Activated naive CD8-positive, alpha-beta T cell (primary cell): ENCODE measurements around the gene HNRNPM.

Source experiments
- H3K27ac Mint-ChIP-seq: one replicate; pipeline ENCODE4 v1.8.0; 2021; ENCODE audit warnings: mixed read lengths
- H3K27me3 Mint-ChIP-seq: one replicate; pipeline ENCODE4 v1.8.0; 2021; ENCODE audit warnings: mixed read lengths
- H3K36me3 Mint-ChIP-seq: one replicate; pipeline ENCODE4 v1.8.0; 2021; ENCODE audit warnings: mixed read lengths
- H3K4me1 Mint-ChIP-seq: one replicate; pipeline ENCODE4 v1.8.0; 2021; ENCODE audit warnings: low read depth, mixed read lengths
- H3K4me3 Mint-ChIP-seq: one replicate; pipeline ENCODE4 v1.8.0; 2021; ENCODE audit warnings: mild to moderate bottlenecking, mixed read lengths
- H3K9me3 Mint-ChIP-seq: one replicate; pipeline ENCODE4 v1.8.0; 2021; ENCODE audit warnings: low read depth, mixed read lengths

HNRNPM gene

GRCh38 chr19:8446061-8446709 is 1.4 kb downstream of the HNRNPM start:
- Mint-ChIP-seq H3K4me3 (peak overlapping the region; percentile 92), H3K27me3 (no peaks in the 10 kb centered on the region), H3K4me1 (peaks cover 43% of the 10 kb centered on the region), H3K36me3 (peaks cover 7% of the 10 kb centered on the region), H3K9me3 (no peaks in the 10 kb centered on the region), H3K27ac (peak overlapping the region; percentile 92)

- Mint-ChIP-seq H3K36me3 (peaks cover 11% of the 10 kb centered on the region), H3K9me3 (no peaks in the 10 kb centered on the region), H3K27me3 (no peaks in the 10 kb centered on the region), H3K4me3 (peak overlapping the region; percentile 69), H3K4me1 (peaks cover 73% of the 10 kb centered on the region), H3K27ac (no peak overlapping the region)
These were observed 5.1 kb downstream of the HNRNPM start for GRCh38 chr19:8449830-8450229.

GRCh38 chr19:8451377-8451776 is 6.6 kb downstream of the HNRNPM start:
- no peaks in the 10 kb centered on the region for H3K27me3 Mint-ChIP-seq
- H3K36me3 Mint-ChIP-seq, result peaks cover 9% of the 10 kb centered on the region
- H3K9me3 Mint-ChIP-seq, result no peaks in the 10 kb centered on the region
- peaks cover 83% of the 10 kb centered on the region for H3K4me1 Mint-ChIP-seq
- H3K4me3 Mint-ChIP-seq, result peak overlapping the region; percentile 50
- no peak overlapping the region for H3K27ac Mint-ChIP-seq

- no peaks in the 10 kb centered on the region for H3K27me3 Mint-ChIP-seq
- H3K4me3 Mint-ChIP-seq, result peak overlapping the region; percentile 50
- H3K27ac Mint-ChIP-seq, result peak overlapping the region; percentile 29
These were observed 7.1 kb downstream of the HNRNPM start for GRCh38 chr19:8451885-8452284.

GRCh38 chr19:8452446-8453123 is 7.8 kb downstream of the HNRNPM start:
- Mint-ChIP-seq H3K9me3 (no peaks in the 10 kb centered on the region), H3K27ac (peak overlapping the region; percentile 86), H3K36me3 (peaks cover 4% of the 10 kb centered on the region), H3K4me1 (peaks cover 81% of the 10 kb centered on the region), H3K27me3 (no peaks in the 10 kb centered on the region), H3K4me3 (peak overlapping the region; percentile 50)

More at GRCh38 chr19:8451885-8452284, 7.1 kb downstream of the HNRNPM start:
- Mint-ChIP-seq H3K4me1 (peaks cover 84% of the 10 kb centered on the region), H3K36me3 (peaks cover 9% of the 10 kb centered on the region), H3K9me3 (no peaks in the 10 kb centered on the region)

GRCh38 chr19:8453616-8454015 is 8.8 kb downstream of the HNRNPM start:
- H3K9me3 Mint-ChIP-seq, result no peaks in the 10 kb centered on the region
- no peaks in the 10 kb centered on the region for H3K27me3 Mint-ChIP-seq
- H3K27ac Mint-ChIP-seq, result peak overlapping the region; percentile 8
- peaks cover 85% of the 10 kb centered on the region for H3K4me1 Mint-ChIP-seq
- H3K4me3 Mint-ChIP-seq, result peak overlapping the region; percentile 42
- H3K36me3 Mint-ChIP-seq, result peaks cover 4% of the 10 kb centered on the region

GRCh38 chr19:8454218-8454617 is 9.4 kb downstream of the HNRNPM start:
- peaks cover 4% of the 10 kb centered on the region for H3K36me3 Mint-ChIP-seq
- H3K4me1 Mint-ChIP-seq, result peaks cover 86% of the 10 kb centered on the region
- no peaks in the 10 kb centered on the region for H3K9me3 Mint-ChIP-seq
- peak overlapping the region; percentile 20 for H3K4me3 Mint-ChIP-seq
- H3K27ac Mint-ChIP-seq, result peak overlapping the region; percentile 8
- H3K27me3 Mint-ChIP-seq, result no peaks in the 10 kb centered on the region

GRCh38 chr19:8455018-8455417 is 10.2 kb downstream of the HNRNPM start:
- peaks cover 89% of the 10 kb centered on the region for H3K4me1 Mint-ChIP-seq
- H3K9me3 Mint-ChIP-seq, result no peaks in the 10 kb centered on the region
- no peaks in the 10 kb centered on the region for H3K27me3 Mint-ChIP-seq
- H3K36me3 Mint-ChIP-seq, result peaks cover 4% of the 10 kb centered on the region
- peak overlapping the region; percentile 54 for H3K27ac Mint-ChIP-seq
- H3K4me3 Mint-ChIP-seq, result no peak overlapping the region

GRCh38 chr19:8456064-8456463 is 11.3 kb downstream of the HNRNPM start:
- no peak overlapping the region for H3K27ac Mint-ChIP-seq
- H3K9me3 Mint-ChIP-seq, result no peaks in the 10 kb centered on the region
- H3K4me1 Mint-ChIP-seq, result peaks cover 95% of the 10 kb centered on the region
- H3K36me3 Mint-ChIP-seq, result peaks cover 4% of the 10 kb centered on the region
- no peaks in the 10 kb centered on the region for H3K27me3 Mint-ChIP-seq
- no peak overlapping the region for H3K4me3 Mint-ChIP-seq

- no peaks in the 10 kb centered on the region for H3K27me3 Mint-ChIP-seq
- H3K36me3 Mint-ChIP-seq, result peaks cover 3% of the 10 kb centered on the region
- H3K9me3 Mint-ChIP-seq, result no peaks in the 10 kb centered on the region
- no peak overlapping the region for H3K27ac Mint-ChIP-seq
- peaks cover 93% of the 10 kb centered on the region for H3K4me1 Mint-ChIP-seq
- H3K4me3 Mint-ChIP-seq, result no peak overlapping the region
These were observed 12.4 kb downstream of the HNRNPM start for GRCh38 chr19:8457209-8457608.

- Mint-ChIP-seq H3K4me3 (no peak overlapping the region), H3K4me1 (peaks cover 92% of the 10 kb centered on the region), H3K27me3 (no peaks in the 10 kb centered on the region), H3K27ac (peak overlapping the region; percentile 78), H3K9me3 (no peaks in the 10 kb centered on the region), H3K36me3 (peaks cover 2% of the 10 kb centered on the region)
These were observed 13.1 kb downstream of the HNRNPM start for GRCh38 chr19:8457827-8458226.

- Mint-ChIP-seq H3K9me3 (no peaks in the 10 kb centered on the region), H3K4me1 (peaks cover 91% of the 10 kb centered on the region), H3K27ac (peak overlapping the region; percentile 78), H3K4me3 (no peak overlapping the region), H3K36me3 (peaks cover 2% of the 10 kb centered on the region), H3K27me3 (no peaks in the 10 kb centered on the region)
These were observed 13.6 kb downstream of the HNRNPM start for GRCh38 chr19:8458380-8458779.

- Mint-ChIP-seq H3K27ac (no peak overlapping the region), H3K9me3 (no peaks in the 10 kb centered on the region), H3K4me3 (no peak overlapping the region), H3K4me1 (peaks cover 86% of the 10 kb centered on the region), H3K36me3 (peaks cover 4% of the 10 kb centered on the region), H3K27me3 (no peaks in the 10 kb centered on the region)
These were observed 14.3 kb downstream of the HNRNPM start for GRCh38 chr19:8459095-8459494.

GRCh38 chr19:8459520-8460270 is 14.9 kb downstream of the HNRNPM start:
- Mint-ChIP-seq H3K9me3 (no peaks in the 10 kb centered on the region), H3K36me3 (peaks cover 4% of the 10 kb centered on the region), H3K27me3 (no peaks in the 10 kb centered on the region), H3K27ac (peak overlapping the region; percentile 58), H3K4me3 (no peak overlapping the region), H3K4me1 (peaks cover 80% of the 10 kb centered on the region)
